Fibroblast of the aortic adventitia (primary cell): ENCODE measurements around the gene TMEM156. TPM values are rescaled to one million over a fixed set of nuclear protein-coding genes. Genes with fewer than 3 reads are reported as not detected.

Source experiments
- DNase-seq: peaks from one replicate; pipeline ENCODE4 v3.0.0-alpha.2; 2010; ENCODE audit warnings: low read depth
- H3K4me3 ChIP-seq: 2 replicates; pipeline ENCODE4 v1.5.1; 2011; ENCODE audit warnings: low read depth, mild to moderate bottlenecking, control low read depth, low read length, moderate library complexity
- total RNA-seq: library from RNA; depleted of rRNA; stranded (reverse); fragments of >200 nt; gene quantifications from 2 replicates; pipeline ENCODE4 v1.2.3, GENCODE V29; 2012; ENCODE audit warnings: low replicate concordance
- TF ChIP-seq, protein P1 (sequence below): IDR thresholded peaks from 2 replicates; pipeline ENCODE4 v1.5.1; 2011; ENCODE audit warnings: mild to moderate bottlenecking, low read length, control low read depth, inconsistent platforms; ENCODE audit not compliant: insufficient read depth

TMEM156 gene
- total RNA-seq, 1 donor: 0.18 TPM

DNA sequence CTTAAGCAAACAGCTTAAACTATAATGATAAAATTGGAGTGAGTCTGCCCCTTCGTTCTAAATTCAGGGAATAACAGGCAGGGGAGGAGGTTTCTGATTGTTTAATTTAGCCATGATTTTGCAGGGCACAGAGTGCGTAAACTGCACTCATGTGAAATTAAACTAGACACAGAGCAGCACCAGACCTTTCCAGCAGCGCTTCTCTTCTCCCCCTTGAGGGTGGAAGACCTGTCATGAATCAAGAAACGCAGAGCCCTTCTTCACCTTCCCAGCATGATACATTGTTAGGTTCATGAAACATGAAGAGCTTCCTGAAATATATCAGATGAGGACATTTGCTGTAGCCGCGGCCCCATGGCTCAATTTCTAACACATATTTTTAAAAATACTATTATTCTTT, 101.5 kb downstream of the TMEM156 start:
- TF ChIP-seq, protein P1, sequence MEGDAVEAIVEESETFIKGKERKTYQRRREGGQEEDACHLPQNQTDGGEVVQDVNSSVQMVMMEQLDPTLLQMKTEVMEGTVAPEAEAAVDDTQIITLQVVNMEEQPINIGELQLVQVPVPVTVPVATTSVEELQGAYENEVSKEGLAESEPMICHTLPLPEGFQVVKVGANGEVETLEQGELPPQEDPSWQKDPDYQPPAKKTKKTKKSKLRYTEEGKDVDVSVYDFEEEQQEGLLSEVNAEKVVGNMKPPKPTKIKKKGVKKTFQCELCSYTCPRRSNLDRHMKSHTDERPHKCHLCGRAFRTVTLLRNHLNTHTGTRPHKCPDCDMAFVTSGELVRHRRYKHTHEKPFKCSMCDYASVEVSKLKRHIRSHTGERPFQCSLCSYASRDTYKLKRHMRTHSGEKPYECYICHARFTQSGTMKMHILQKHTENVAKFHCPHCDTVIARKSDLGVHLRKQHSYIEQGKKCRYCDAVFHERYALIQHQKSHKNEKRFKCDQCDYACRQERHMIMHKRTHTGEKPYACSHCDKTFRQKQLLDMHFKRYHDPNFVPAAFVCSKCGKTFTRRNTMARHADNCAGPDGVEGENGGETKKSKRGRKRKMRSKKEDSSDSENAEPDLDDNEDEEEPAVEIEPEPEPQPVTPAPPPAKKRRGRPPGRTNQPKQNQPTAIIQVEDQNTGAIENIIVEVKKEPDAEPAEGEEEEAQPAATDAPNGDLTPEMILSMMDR: no peak

DNA sequence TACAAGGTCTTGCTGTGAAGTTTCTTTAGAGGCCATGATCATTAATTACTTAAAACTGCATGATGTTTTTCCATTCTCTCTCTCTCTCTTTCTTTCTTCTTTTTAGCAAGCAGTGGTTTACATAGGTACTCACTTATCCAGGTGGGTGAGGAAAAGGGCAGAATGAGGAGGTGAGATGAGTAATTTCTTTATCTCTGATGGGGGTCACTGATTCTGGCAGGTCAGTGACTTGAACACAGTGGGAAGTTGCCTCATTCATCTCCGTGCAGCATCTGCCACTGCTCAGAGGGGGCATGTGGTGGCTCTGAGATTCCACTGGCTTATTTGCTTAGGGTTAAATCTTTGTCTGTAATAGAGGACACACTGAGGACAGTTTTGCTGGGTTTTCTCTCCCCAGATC, 102.0 kb downstream of the TMEM156 start:
- TF ChIP-seq, protein P1: no peak
- H3K4me3 ChIP-seq: no peak overlapping the region
- DNase-seq: no peak

More for the DNA sequence above, 101.5 kb downstream of the TMEM156 start:
- DNase-seq: no peak
- no peak overlapping the region for H3K4me3 ChIP-seq

DNA sequence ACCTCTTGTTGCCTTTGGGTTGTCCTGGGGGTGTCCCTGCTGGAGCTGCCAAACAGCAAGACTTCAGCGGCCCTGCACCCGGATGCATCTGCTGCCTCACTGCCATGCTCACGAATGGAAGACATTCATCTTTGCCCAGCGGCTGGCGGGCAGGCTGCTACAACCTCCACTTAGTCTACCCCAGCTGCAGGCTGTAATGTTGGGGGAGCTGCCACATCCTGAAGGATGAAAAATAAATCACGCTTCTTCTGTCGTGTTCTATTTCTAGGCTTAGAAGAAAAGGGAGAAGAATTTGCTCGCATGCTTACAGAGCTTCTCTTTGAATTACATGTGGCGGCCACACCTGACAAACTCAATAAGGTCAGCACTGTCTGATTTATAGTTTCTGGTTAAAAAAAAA, 103.2 kb downstream of the TMEM156 start:
- no peak for DNase-seq
- TF ChIP-seq, protein P1: no peak
- H3K4me3 ChIP-seq: no peak overlapping the region

DNA sequence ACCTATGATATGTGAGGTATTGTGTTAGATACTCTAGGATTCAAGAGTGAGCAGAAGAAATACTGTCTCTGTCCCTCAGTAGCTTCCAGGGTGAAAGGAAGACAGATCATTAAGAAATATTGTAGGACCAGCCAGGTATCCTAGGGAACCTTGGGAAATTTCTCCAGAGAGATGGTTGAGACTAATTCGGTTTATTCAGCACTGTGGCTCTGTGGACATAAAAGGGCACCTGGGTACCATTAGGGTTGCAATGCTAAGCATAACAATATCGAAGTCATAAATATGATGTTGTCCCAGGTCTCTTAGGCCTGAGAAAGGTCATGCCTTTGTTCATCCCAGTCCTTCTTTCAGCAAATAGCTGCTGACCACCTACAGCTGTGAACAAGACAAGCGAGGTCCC, 103.6 kb downstream of the TMEM156 start:
- TF ChIP-seq, protein P1: no peak
- H3K4me3 ChIP-seq: no peak overlapping the region
- no peak for DNase-seq

DNA sequence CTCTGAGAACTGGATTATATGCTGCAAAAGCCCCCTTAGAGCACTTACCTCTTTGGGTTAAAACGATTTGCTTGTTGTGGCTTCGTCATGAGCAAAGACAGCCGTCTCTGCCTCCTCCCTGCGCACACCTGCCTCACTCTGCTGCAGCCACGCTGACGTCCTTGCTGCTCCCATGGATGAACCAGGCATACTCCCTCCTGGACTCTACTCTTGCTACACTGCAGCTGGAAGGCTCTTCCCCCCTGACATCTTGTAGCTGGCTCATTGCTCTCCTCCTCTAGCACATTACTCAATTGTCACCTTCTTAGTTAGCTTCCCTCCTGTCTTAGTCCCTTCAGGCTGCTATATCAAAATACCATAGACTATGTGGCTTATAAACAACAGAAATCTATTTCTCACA, 105.3 kb downstream of the TMEM156 start:
- TF ChIP-seq, protein P1: no peak
- no peak overlapping the region for H3K4me3 ChIP-seq
- no peak for DNase-seq

DNA sequence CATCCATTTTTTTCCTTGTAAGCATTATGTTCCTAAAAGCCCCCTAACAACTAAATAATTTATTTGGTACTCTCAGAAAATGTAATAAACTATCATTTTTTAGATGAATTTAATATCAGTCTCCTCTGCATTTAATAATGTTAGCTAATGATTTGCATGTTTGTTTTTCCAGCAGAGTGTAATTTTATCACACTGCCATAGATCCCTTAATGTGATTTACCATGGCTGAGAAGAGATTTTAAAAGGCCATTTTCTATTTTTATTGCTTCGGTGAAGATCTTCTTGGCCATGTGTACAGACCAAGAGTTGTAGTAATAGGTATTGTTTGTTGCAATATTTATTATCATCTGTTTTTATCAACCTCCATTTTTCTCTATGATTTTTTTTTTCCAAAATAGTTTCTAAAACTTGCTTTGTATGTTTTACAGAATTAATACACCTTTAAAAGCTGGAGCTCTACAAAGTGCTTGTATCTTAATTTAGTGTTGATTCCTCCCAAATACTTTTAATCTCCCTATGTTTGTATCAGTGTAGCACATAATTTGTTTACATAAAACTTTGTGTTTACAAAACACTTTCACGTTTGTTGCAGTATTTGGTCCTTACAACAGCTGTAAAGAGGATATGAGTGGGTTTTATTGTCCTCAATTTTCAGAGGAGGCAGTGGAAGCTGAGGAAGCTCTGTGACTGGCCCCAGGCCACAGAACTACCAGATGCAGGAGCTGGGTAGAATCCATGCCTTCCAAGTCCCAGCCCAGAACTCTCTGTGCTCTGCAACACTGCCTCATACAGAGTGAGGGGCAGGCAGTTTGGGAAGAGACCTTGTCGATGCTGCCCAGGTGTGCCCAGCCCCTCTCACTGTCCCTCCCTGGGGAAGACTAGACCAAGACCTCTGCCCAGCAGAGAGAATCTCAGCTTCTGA, 106.5 kb downstream of the TMEM156 start:
- DNase-seq: no peak
- TF ChIP-seq, protein P1: no peak

More for the DNA sequence above, 106.5 kb downstream of the TMEM156 start:
- no peak overlapping the region for H3K4me3 ChIP-seq
